AG04450 (cell line): ENCODE results near the gene SF3B5. TPM values are rescaled to one million over a fixed set of nuclear protein-coding genes. Genes with fewer than 3 reads are reported as not detected.
"Not testable (repeated sequence)": the region's sequence is repeated elsewhere in the genome, so short reads cannot be mapped to it uniquely, and the experiment has no call there.

Experiments
- CTCF ChIA-PET: fragments of 300-600, 350-600 bp; formaldehyde crosslinking; extraction: SDS; loops from one replicate; lab custom pipeline; 2022; ENCODE audit warnings: antibody characterized with exemption, inconsistent platforms; lab: Charles Lee
- POLR2A ChIA-PET: fragments of 350-600 bp; formaldehyde crosslinking; extraction: SDS; loops from one replicate; lab custom pipeline; 2021; ENCODE audit warnings: antibody characterized with exemption, inconsistent platforms; lab: Yijun Ruan, JAX
- DNase-seq: peaks from one replicate; pipeline ENCODE4 v3.0.0-alpha.2; 2011; ENCODE audit warnings: low read depth, low spot score
- H3K27ac ChIP-seq: one replicate; pipeline ENCODE4 v1.5.1; 2012; ENCODE audit warnings: low read depth, low read length, control low read depth
- H3K27me3 ChIP-seq: one replicate; pipeline ENCODE4 v1.6.0; 2012; ENCODE audit warnings: low read length; ENCODE audit not compliant: control insufficient read depth, insufficient read depth
- H3K4me3 ChIP-seq: 2 replicates; pipeline ENCODE4 v1.5.1; 2011; ENCODE audit warnings: mild to moderate bottlenecking, low read depth, low read length, control low read depth
- H3K9me3 ChIP-seq: 2 replicates; pipeline ENCODE4 v1.5.1; 2012; ENCODE audit warnings: low read length; ENCODE audit not compliant: control insufficient read depth, insufficient read depth
- polyA plus RNA-seq: library from polyadenylated mRNA; depleted of rRNA; stranded (reverse); fragments of >200 nt; gene quantifications from 2 replicates; pipeline ENCODE4 v1.2.3, GENCODE V29; 2011
- TF ChIP-seq, protein P1 (sequence below): IDR thresholded peaks from 2 replicates; pipeline ENCODE4 v1.5.1; 2011; ENCODE audit warnings: low read depth, low read length, control low read depth, inconsistent platforms

SF3B5 gene
- polyA plus RNA-seq, 1 experiment = 152 TPM

DNA sequence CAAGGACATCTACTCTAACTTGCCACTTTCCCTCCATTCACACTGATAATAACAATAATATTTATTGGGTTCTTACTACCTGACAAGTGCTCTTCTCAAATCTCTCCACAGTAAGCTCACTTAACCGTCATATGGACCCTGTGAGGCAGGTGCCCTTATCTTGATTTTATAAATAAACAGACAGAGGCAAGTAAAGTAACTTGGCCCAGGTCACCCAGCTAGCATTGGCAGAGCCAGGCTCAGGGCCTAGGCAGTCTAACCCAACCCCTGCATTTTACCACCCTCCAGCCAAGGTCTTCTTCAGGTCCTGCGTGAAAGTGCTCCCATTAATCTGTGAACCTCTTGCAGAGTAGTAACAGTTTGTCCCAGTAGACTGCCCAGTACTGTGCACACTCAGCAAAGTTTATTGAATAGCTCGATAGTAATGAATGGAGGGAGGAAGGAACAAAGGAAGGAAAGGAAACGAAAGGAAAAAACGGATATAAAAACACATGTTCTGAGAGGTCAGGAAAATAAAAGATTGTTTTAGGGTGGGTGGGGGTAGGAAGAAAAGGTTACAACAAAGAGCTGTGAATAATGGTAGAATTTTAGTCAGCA is 38.0 kb upstream of the SF3B5 start:
- ChIA-PET CTCF (no interaction called here), POLR2A (no interaction called here)
- no peaks in the 10 kb centered on the region for H3K9me3 ChIP-seq
- no peak overlapping the region for H3K27ac ChIP-seq
- no peaks in the 10 kb centered on the region for H3K27me3 ChIP-seq
- no peak for DNase-seq
- TF ChIP-seq, protein P1, sequence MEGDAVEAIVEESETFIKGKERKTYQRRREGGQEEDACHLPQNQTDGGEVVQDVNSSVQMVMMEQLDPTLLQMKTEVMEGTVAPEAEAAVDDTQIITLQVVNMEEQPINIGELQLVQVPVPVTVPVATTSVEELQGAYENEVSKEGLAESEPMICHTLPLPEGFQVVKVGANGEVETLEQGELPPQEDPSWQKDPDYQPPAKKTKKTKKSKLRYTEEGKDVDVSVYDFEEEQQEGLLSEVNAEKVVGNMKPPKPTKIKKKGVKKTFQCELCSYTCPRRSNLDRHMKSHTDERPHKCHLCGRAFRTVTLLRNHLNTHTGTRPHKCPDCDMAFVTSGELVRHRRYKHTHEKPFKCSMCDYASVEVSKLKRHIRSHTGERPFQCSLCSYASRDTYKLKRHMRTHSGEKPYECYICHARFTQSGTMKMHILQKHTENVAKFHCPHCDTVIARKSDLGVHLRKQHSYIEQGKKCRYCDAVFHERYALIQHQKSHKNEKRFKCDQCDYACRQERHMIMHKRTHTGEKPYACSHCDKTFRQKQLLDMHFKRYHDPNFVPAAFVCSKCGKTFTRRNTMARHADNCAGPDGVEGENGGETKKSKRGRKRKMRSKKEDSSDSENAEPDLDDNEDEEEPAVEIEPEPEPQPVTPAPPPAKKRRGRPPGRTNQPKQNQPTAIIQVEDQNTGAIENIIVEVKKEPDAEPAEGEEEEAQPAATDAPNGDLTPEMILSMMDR = no peak
- no peak overlapping the region for H3K4me3 ChIP-seq

DNA sequence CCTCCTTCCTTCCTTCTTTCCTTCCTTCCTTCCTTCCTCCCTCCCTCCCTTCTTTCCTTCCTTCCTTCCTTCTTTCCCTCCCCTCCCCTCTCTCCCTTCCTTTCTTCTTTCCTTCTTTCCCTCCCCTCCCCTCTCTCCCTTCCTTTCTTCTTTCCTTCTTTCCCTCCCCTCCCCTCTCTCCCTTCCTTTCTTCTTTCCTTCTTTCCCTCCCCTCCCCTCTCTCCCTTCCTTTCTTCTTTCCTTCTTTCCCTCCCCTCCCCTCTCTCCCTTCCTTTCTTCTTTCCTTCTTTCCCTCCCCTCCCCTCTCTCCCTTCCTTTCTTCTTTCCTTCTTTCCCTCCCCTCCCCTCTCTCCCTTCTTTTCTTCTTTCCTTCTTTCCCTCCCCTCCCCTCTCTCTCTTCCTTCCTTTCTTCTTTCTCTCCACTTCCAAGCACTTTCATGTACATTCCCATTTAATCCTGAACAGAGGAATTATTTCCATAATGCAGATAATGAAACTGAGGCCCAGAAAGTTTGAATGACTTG is 36.9 kb upstream of the SF3B5 start:
- CTCF ChIA-PET, H3K27ac ChIP-seq: not testable (repeated sequence)
- POLR2A ChIA-PET = interaction anchor here (0.7 kb wide), 1 partner anchor 10 kb away, joined by 3 read pairs; no protein-coding TSS in a partner anchor

DNA sequence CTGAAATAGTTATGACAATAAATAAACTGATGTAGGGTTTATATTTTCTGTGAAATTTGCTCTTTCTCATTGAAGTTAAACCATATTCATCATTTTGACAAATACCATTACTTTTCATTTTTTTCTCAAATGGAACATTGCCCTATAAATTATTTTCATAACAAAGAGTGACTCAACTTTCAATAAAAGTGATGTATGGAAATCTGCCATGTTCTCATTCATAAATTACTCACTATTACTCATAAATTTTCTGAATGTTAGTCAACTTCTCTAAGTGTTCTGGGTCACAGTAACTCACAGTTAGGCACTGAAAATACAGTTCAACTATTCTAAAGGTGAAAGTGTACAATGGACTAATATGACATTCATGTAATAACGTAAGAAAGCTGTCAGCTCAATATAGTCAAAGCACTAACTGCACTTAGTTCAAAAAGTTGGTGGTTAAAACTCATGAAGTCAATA is 35.9 kb upstream of the SF3B5 start:
- H3K4me3 ChIP-seq = no peak overlapping the region
- no peaks in the 10 kb centered on the region for H3K9me3 ChIP-seq
- ChIA-PET POLR2A (interaction anchor here (0.7 kb wide), 1 partner anchor 11 kb away, joined by 3 read pairs; no protein-coding TSS in a partner anchor), CTCF (no interaction called here)
- no peak overlapping the region for H3K27ac ChIP-seq
- DNase-seq = no peak
- no peaks in the 10 kb centered on the region for H3K27me3 ChIP-seq
- TF ChIP-seq, protein P1 = no peak

More for the DNA sequence above, 36.9 kb upstream of the SF3B5 start:
- not testable (repeated sequence) for H3K9me3 ChIP-seq, DNase-seq, H3K4me3 ChIP-seq, H3K27me3 ChIP-seq

DNA sequence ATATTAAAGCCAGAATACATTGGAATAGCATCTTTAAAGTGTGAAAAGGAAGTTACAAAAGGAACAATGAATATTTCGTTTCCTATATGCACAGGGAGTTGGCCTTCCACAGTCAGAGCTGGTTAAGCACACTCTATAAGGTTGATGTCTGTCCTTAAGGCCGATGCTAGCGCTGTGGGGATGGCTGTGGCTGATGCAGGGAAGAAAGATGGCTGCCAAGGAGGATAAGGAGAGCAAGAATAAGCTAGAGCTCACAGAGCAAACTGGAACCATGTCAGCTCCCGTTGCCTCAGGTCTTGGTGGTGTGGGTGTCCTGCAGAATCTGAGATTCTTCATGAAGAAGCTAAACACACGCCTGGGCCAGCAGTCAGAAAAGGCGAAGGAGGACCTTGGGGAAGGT is 34.1 kb upstream of the SF3B5 start:
- H3K4me3 ChIP-seq = no peak overlapping the region
- H3K27me3 ChIP-seq = no peaks in the 10 kb centered on the region
- ChIA-PET CTCF (interaction anchor here (0.9 kb wide), 1 partner anchor 51 kb away, joined by 3 read pairs; no protein-coding TSS in a partner anchor), POLR2A (no interaction called here)
- DNase-seq = no peak
- H3K9me3 ChIP-seq = no peaks in the 10 kb centered on the region
- TF ChIP-seq, protein P1 = no peak
- no peak overlapping the region for H3K27ac ChIP-seq

DNA sequence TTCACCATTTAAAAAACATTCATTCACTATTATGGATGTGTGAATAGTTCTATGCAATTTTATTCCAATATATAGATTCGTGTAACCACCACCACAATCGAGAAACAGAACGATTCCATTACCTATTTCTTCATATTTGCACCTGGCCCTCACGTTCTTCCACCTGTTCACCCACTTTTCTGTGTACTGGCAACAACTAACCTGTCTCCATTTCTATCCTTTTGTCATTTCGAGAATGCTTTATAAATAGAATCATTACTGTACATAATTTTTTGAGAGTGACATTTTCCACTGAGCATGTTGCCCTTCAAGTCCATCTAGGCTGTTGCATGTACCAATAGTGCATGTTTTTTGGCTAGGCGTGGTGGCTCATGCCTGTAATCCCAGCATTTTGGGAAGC is 31.7 kb upstream of the SF3B5 start:
- DNase-seq = no peak
- Histone ChIP-seq H3K27ac (no peak overlapping the region), H3K27me3 (no peaks in the 10 kb centered on the region), H3K4me3 (no peak overlapping the region), H3K9me3 (no peaks in the 10 kb centered on the region)
- ChIA-PET CTCF (no interaction called here), POLR2A (interaction anchor here (1.0 kb wide), 1 partner anchor 89 kb away, joined by 5 read pairs; no protein-coding TSS in a partner anchor)
- TF ChIP-seq, protein P1 = no peak
